ENCODE results near the gene API5.

Gene API5

GRCh38 chr11:43360361-43361032 is 48.7 kb downstream of the API5 start:
- no peak for DNase-seq

DNA sequence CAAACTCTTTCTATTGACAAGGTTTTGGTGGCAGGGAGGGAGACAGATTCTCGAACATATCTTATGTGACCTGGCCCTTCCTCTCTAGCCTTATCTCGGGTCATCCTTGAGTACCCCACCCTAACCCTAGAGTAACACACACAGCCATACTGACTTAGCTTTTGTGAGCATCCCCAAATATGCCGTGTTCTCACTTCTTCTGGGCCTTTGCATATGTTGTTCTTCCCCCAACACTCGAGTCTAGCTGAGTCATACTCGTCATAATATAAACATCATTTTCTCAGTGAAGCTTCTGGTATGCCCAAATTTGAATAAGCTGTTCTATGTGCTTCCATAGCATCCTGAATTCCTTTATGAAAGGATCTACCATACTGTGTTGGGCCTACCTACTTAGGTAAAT is 54.9 kb downstream of the API5 start:
- DNase-seq: no peak

DNA sequence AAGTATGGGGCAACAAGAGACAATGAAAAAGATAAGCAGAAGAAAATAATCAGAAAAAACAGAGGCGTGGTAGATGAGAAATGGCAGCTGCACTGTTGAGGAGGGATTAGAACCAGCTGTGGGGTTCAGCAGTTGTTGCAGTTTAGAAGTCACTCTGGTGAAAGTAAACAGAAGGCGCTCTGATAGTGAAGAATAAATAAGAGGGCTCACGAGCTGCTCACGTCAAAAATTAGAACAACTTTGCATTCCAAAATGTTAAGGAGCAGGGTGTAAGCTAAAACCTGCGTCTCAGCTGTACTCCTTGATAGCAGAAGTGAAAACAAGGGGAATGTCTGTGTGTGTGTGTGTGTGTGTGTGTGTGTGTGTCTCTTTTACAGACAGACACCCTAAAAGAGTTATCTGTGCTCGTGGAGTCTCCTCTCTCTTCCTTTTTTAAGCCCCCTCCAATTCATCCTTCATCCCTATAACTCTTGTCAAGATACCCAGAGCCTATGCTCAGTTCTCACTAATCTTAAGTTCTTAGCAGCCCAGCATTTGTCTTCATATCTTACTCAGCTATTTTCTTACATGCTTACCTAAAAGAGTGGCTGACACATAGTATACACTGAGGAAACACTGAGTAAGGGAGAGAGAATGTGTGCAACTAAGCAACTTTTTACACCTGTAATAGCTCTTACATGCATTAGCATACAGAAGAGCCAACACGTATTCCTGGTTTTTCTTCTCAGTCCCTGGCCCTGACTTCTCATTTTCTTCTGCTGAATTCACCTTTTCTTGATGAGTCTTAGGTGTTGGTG is 55.8 kb downstream of the API5 start:
- no peak for DNase-seq

- no peak for DNase-seq
Observed at GRCh38 chr11:43376065-43376464, 64.3 kb downstream of the API5 start.

DNA sequence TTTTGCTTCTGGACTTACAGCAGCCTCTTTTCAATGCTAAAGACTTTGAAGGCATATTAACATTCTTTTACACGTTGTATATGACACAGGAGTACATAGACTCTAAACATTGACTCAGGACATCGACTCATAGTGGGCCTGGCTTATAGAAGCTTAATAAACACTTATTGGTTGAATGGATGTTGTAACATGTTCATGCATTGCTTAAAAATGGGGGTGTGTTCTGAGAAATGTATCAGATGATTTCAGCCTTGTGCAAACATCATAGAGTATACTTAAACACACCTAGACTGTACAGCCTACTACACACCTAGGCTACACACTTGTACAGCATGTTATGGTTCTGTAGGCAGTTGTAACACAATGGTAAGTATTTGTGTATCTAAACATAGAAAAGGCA is 64.8 kb downstream of the API5 start:
- DNase-seq: no peak

DNA sequence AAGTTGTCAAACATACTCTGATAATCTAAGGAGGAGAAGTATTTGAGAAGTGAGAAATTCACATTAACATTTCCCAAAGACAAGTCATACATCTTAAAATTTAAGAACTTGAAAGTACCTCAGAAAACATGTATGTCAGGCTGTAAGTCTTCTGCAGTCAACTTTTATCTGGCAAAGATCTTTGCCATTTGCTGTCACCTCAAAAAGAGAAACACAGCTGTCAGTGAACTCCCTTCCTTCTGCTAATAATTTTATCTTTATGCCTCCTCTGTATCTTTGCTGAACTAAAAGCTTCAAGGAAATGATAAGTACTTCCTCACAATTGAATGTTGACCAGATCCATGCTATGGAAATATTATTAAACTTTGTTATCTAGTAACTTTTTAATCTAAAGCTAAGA is 65.6 kb downstream of the API5 start:
- DNase-seq: no peak

GRCh38 chr11:43378897-43379296 is 67.1 kb downstream of the API5 start:
- DNase-seq: no peak

GRCh38 chr11:43381802-43382201 is 70.0 kb downstream of the API5 start:
- DNase-seq: no peak

GRCh38 chr11:43382614-43383013 is 70.8 kb downstream of the API5 start:
- DNase-seq: no peak

GRCh38 chr11:43384393-43384792 is 72.6 kb downstream of the API5 start:
- no peak for DNase-seq

GRCh38 chr11:43392713-43393112 is 80.9 kb downstream of the API5 start:
- DNase-seq: no peak

- DNase-seq: no peak
Observed at GRCh38 chr11:43393765-43394355, 82.1 kb downstream of the API5 start.

All from NCI-H510A treated with DMSO at 0.1 percent for 48 hours (cell line).